Adipocyte (in vitro differentiated cells): ENCODE results near the gene SLC16A9.
"Not testable (repeated sequence)": the region's sequence is repeated elsewhere in the genome, so short reads cannot be mapped to it uniquely, and the experiment has no call there.

Source experiments
- DNase-seq: peaks from one replicate; pipeline ENCODE4 v3.0.0-alpha.2; 2015; ENCODE audit warnings: low read depth
- H3K27me3 ChIP-seq: replicated peaks from 2 replicates; pipeline ENCODE4 v1.7.0; 2013; ENCODE audit warnings: mild to moderate bottlenecking, low read length, moderate library complexity; ENCODE audit not compliant: control insufficient read depth, insufficient read depth
- H3K36me3 ChIP-seq: 2 replicates; pipeline ENCODE4 v1.7.0; 2013; ENCODE audit warnings: low read length, mild to moderate bottlenecking, moderate library complexity; ENCODE audit not compliant: control insufficient read depth, insufficient read depth, severe bottlenecking
- H3K4me1 ChIP-seq: 2 replicates; pipeline ENCODE4 v1.7.0; 2013; ENCODE audit warnings: mild to moderate bottlenecking, low read length, moderate library complexity; ENCODE audit not compliant: control insufficient read depth, insufficient read depth
- H3K4me3 ChIP-seq: 2 replicates; pipeline ENCODE4 v1.7.0; 2013; ENCODE audit warnings: mild to moderate bottlenecking, low read length, moderate library complexity
- H3K9ac ChIP-seq: 2 replicates; pipeline ENCODE4 v1.7.0; 2013; ENCODE audit warnings: mild to moderate bottlenecking, low read length, moderate library complexity
- H3K9me3 ChIP-seq: 2 replicates; pipeline ENCODE4 v1.7.0; 2013; ENCODE audit warnings: mild to moderate bottlenecking, low read length, moderate library complexity; ENCODE audit not compliant: control insufficient read depth

Gene SLC16A9

GRCh38 chr10:59741583-59741982 lies 31.9 kb upstream of the SLC16A9 start:
- DNase-seq = no peak
- Histone ChIP-seq H3K4me3 (no peak overlapping the region), H3K27me3 (no peaks in the 10 kb centered on the region), H3K4me1 (no peaks in the 10 kb centered on the region), H3K36me3 (no peaks in the 10 kb centered on the region), H3K9ac (no peak overlapping the region), H3K9me3 (no peaks in the 10 kb centered on the region)

GRCh38 chr10:59741048-59741447 lies 31.4 kb upstream of the SLC16A9 start:
- H3K9ac ChIP-seq = no peak overlapping the region
- H3K9me3 ChIP-seq = no peaks in the 10 kb centered on the region
- DNase-seq = no peak
- no peaks in the 10 kb centered on the region for H3K36me3 ChIP-seq
- no peak overlapping the region for H3K4me3 ChIP-seq
- no peaks in the 10 kb centered on the region for H3K4me1 ChIP-seq
- no peaks in the 10 kb centered on the region for H3K27me3 ChIP-seq

- no peak for DNase-seq
- Histone ChIP-seq H3K9me3 (no peaks in the 10 kb centered on the region), H3K27me3 (peaks cover 6% of the 10 kb centered on the region), H3K4me1 (no peaks in the 10 kb centered on the region), H3K4me3 (no peak overlapping the region), H3K9ac (no peak overlapping the region), H3K36me3 (no peaks in the 10 kb centered on the region)
Observed at GRCh38 chr10:59736749-59737148, 27.1 kb upstream of the SLC16A9 start.

GRCh38 chr10:59735296-59735695 lies 25.6 kb upstream of the SLC16A9 start:
- Histone ChIP-seq H3K4me1 (no peaks in the 10 kb centered on the region), H3K4me3 (no peak overlapping the region), H3K36me3 (no peaks in the 10 kb centered on the region), H3K9me3 (no peaks in the 10 kb centered on the region), H3K9ac (no peak overlapping the region), H3K27me3 (peaks cover 6% of the 10 kb centered on the region)
- no peak for DNase-seq

DNA sequence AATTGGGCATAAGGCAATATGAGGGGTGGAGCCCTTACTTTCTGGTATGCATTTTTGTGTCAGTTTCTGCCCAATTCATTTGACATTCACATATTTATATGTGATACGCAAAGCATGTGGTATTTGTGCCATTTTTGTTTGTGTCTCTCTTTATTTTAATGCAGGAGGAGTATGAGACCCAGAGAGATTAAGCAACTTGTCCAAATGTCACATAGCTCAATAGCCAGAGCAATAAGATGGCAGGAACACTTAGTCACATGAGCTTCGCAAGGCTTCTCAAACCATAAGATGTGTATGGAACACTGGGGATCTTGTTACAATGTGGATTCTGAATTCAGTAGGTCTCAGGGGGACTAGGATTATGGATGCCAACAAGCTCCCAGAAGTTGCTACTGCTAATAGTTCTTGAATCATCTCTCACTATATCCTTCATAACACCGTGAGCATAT lies 24.4 kb upstream of the SLC16A9 start:
- Histone ChIP-seq H3K9ac (no peak overlapping the region), H3K9me3 (no peaks in the 10 kb centered on the region), H3K27me3 (peaks cover 6% of the 10 kb centered on the region), H3K4me3 (no peak overlapping the region), H3K4me1 (no peaks in the 10 kb centered on the region), H3K36me3 (no peaks in the 10 kb centered on the region)
- no peak for DNase-seq

DNA sequence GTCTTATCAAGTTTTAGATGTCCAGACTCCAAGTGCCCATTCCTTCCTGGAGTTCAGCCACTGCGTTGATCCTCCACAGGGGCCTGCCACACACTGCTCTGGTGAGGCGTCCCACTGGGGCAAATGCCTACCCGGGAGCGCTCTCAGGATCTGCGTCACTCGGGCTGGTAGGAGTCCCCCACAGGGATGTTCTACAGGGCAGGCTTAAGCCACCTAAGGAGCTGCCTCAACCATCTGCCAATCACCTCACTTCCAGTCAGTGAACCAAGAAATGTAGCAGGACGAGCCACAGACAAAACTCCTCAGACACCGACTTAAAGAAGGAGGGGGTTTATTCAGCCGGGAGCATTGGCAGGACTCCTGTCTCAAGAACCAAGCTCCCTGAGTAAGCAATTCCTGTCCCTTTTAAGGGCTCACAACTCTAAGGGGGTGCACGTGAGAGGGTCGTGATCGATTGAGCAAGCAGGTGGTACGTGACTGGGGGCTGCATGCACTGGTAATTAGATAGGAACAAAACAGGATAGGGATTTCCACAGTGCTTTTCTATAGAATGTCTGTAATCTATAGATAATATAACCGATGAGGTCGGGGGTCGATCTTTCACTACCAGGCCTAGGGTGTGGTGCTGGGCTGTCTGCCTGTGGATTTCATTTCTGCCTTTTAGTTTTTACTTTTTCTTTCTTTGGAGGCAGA lies 23.8 kb upstream of the SLC16A9 start:
- not testable (repeated sequence) for H3K36me3 ChIP-seq, H3K4me1 ChIP-seq, H3K27me3 ChIP-seq, H3K4me3 ChIP-seq, DNase-seq, H3K9me3 ChIP-seq, H3K9ac ChIP-seq

- H3K9ac ChIP-seq, H3K36me3 ChIP-seq, H3K27me3 ChIP-seq, H3K9me3 ChIP-seq, H3K4me1 ChIP-seq, H3K4me3 ChIP-seq, DNase-seq: not testable (repeated sequence)
Observed at GRCh38 chr10:59732849-59733248, 23.2 kb upstream of the SLC16A9 start.

GRCh38 chr10:59729167-59729566 lies 19.5 kb upstream of the SLC16A9 start:
- not testable (repeated sequence) for DNase-seq

DNA sequence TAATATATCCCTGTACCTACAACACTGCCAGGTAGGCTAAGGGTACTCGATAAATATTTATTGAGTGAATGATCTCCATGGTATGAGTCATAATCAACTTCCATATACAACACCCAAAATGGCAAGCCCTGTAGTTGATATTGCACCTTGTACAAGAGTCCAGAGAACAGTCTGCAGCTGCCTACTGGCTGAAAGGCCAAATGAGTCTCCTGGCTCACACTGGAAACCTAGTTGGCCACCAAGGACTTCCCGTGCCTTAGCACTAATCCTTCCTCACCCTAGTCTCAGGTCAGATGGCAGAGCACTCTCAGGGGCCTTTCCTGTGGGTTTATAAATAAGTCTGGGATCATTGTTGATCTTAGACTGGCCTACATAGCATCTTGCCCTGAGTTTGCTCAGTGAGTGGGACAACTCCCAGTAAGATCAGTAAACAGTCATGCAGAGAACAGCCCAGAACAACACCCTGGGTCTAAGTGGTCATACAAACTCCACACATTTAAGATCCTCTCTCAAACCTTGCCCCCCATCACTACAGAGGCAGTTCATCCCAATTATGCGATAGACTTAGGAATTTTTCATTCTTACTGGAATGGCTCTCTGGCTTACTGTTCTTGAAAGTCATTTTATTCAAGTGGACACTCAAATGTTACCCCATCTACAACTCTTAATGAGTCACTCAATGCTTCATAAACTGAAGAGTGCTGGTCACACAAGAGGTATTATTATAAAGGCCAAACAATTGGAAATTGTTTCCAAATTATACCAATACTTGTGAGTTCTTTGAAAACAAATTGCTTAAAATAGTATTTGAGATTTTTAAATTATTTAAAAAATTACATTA lies 14.7 kb upstream of the SLC16A9 start:
- no peaks in the 10 kb centered on the region for H3K36me3 ChIP-seq
- no peak for DNase-seq
- no peak overlapping the region for H3K9ac ChIP-seq
- H3K4me3 ChIP-seq = no peak overlapping the region
- no peaks in the 10 kb centered on the region for H3K27me3 ChIP-seq
- no peaks in the 10 kb centered on the region for H3K4me1 ChIP-seq
- H3K9me3 ChIP-seq = peaks cover 5% of the 10 kb centered on the region

More at GRCh38 chr10:59729167-59729566, 19.5 kb upstream of the SLC16A9 start:
- H3K4me1 ChIP-seq, H3K36me3 ChIP-seq, H3K27me3 ChIP-seq, H3K9me3 ChIP-seq, H3K9ac ChIP-seq, H3K4me3 ChIP-seq: not testable (repeated sequence)

DNA sequence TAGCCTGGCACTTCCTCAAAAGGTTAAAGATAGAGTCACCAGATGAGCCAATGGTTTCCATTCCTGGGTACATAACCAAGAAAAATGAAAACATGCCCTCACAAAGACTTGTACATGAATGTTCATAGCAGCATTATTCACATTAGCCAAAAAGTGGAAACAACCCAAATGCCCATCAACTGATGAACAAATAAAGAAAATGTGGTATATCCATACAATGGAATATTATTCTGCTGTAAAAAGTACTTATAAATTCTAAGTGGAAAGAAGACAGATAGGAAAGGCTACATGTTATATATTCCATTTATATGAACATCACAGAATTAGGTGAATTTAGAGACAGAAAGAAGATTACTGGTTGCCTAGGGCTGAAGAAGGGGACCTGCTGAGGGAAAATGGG lies 10.7 kb upstream of the SLC16A9 start:
- Histone ChIP-seq H3K36me3 (no peaks in the 10 kb centered on the region), H3K27me3 (peaks cover 12% of the 10 kb centered on the region), H3K9ac (no peak overlapping the region), H3K4me3 (no peak overlapping the region), H3K4me1 (no peaks in the 10 kb centered on the region), H3K9me3 (peaks cover 5% of the 10 kb centered on the region)
- DNase-seq = no peak

DNA sequence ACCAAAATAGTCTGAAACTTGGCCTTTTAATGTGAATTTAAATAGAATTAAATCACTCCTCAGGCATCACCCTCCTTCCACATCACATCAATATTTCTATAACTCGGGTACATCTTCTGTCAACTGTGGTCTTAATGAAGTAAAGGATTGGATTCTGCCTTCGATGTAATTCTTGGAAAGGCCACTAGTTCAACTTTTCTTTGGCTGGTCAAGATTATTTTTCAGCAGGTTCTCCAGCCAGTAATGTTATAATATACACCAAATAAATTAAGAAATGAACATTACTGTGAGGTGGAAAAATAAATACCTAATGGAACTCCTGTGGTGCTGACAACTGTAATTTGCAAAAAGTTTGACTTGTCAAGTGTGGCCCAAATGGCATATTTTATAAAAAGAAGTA lies 9.7 kb upstream of the SLC16A9 start:
- H3K9ac ChIP-seq = no peak overlapping the region
- no peak overlapping the region for H3K4me3 ChIP-seq
- H3K36me3 ChIP-seq = no peaks in the 10 kb centered on the region
- no peaks in the 10 kb centered on the region for H3K4me1 ChIP-seq
- DNase-seq = no peak
- peaks cover 5% of the 10 kb centered on the region for H3K9me3 ChIP-seq
- H3K27me3 ChIP-seq = peaks cover 12% of the 10 kb centered on the region
